GM23338 (cell line): ENCODE results near the gene MUCL3.

Experiments
- CREB1 ChIP-seq: fragments of 250-450 bp; sonication (Bioruptor Pico); IDR thresholded peaks from 2 replicates; pipeline ENCODE4 v1.5.0; 2020; ENCODE audit warnings: low read depth, mild to moderate bottlenecking, moderate library complexity
- EZH2 ChIP-seq: fragments of 200-600 bp; sonication (generic); IDR thresholded peaks from one replicate; pipeline ENCODE4 v1.8.0; 2017; ENCODE audit warnings: antibody characterized with exemption, mild to moderate bottlenecking, low read depth; ENCODE audit not compliant: unreplicated experiment
- EZH2phosphoT487 ChIP-seq: fragments of 200-600 bp; sonication (generic); IDR thresholded peaks from one replicate; pipeline ENCODE4 v1.8.1; 2018; ENCODE audit warnings: antibody characterized with exemption; ENCODE audit not compliant: unreplicated experiment
- JUNB ChIP-seq: IDR thresholded peaks from one replicate; pipeline ENCODE4 v1.6.1; 2016; ENCODE audit warnings: antibody characterized with exemption; ENCODE audit not compliant: unreplicated experiment
- NANOG ChIP-seq: IDR thresholded peaks from 2 replicates; pipeline ENCODE4 v1.6.1; 2016; ENCODE audit warnings: antibody characterized with exemption, borderline replicate concordance
- POLR2AphosphoS5 ChIP-seq: IDR thresholded peaks from 2 replicates; pipeline ENCODE4 v1.6.1; 2016; ENCODE audit warnings: antibody characterized with exemption, low read depth
- STAT1 ChIP-seq: IDR thresholded peaks from one replicate; pipeline ENCODE4 v1.6.1; 2016; ENCODE audit warnings: antibody characterized with exemption; ENCODE audit not compliant: unreplicated experiment
- ZNF114 ChIP-seq: fragments of 250-450 bp; sonication (Bioruptor Pico); IDR thresholded peaks from 2 replicates; pipeline ENCODE4 v1.5.0; 2020; ENCODE audit warnings: mild to moderate bottlenecking, moderate library complexity
- ZNF331 ChIP-seq: fragments of 250-450 bp; sonication (Bioruptor Pico); IDR thresholded peaks from 2 replicates; pipeline ENCODE4 v1.5.0; 2020; ENCODE audit warnings: low read depth, mild to moderate bottlenecking, moderate library complexity
- TF ChIP-seq, protein P1 (sequence below), 2 experiments: fragments of 200-600 bp in 1 of 2; sonication (generic) in 1 of 2; conservative IDR thresholded peaks; 2 replicates each; pipeline versions ENCODE4 v1.5.1 to v1.6.1; 2016 to 2017; ENCODE audit warnings: antibody characterized with exemption in 2 of 2, low read depth in 2 of 2, mild to moderate bottlenecking in 2 of 2, moderate library complexity in 1 of 2
- TF ChIP-seq, protein P2 (sequence below): IDR thresholded peaks from 2 replicates; pipeline ENCODE4 v1.6.1; 2016; ENCODE audit warnings: antibody characterized with exemption
- TF ChIP-seq, protein P3 (sequence below): IDR thresholded peaks from one replicate; pipeline ENCODE4 v1.6.1; 2018; ENCODE audit warnings: antibody characterized with exemption; ENCODE audit not compliant: unreplicated experiment

DNA sequence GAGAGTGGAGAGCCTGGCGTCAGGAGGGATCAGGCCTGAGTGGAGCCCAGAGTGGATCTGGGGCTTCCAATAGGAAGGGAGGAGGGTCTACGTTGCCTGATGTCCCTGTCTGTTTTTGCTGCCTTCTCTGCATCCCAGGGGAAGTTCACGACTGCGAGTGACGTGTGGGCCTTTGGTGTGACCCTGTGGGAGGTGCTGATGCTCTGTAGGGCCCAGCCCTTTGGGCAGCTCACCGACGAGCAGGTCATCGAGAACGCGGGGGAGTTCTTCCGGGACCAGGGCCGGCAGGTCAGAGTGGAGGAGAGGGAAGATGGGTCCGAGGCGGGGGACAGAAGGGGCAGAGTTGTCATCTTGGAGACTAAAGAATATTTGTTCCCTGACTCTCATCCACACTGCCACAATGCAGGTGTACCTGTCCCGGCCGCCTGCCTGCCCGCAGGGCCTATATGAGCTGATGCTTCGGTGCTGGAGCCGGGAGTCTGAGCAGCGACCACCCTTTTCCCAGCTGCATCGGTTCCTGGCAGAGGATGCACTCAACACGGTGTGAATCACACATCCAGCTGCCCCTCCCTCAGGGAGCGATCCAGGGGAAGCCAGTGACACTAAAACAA, 41.9 kb upstream of the MUCL3 start:
- TF ChIP-seq CREB1 (CRISPR knock-in tag) (no peak), JUNB (no peak), POLR2AphosphoS5 (no peak), EZH2 (no peak), EZH2phosphoT487 (no peak), ZNF114 (no peak), NANOG (no peak), ZNF331 (no peak), STAT1 (no peak)
- TF ChIP-seq, protein P1, sequence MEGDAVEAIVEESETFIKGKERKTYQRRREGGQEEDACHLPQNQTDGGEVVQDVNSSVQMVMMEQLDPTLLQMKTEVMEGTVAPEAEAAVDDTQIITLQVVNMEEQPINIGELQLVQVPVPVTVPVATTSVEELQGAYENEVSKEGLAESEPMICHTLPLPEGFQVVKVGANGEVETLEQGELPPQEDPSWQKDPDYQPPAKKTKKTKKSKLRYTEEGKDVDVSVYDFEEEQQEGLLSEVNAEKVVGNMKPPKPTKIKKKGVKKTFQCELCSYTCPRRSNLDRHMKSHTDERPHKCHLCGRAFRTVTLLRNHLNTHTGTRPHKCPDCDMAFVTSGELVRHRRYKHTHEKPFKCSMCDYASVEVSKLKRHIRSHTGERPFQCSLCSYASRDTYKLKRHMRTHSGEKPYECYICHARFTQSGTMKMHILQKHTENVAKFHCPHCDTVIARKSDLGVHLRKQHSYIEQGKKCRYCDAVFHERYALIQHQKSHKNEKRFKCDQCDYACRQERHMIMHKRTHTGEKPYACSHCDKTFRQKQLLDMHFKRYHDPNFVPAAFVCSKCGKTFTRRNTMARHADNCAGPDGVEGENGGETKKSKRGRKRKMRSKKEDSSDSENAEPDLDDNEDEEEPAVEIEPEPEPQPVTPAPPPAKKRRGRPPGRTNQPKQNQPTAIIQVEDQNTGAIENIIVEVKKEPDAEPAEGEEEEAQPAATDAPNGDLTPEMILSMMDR (conservative IDR thresholded peaks at IDR 0.05; ENCODE audit: low read depth in 2 of 2): no peak
- TF ChIP-seq, protein P2, sequence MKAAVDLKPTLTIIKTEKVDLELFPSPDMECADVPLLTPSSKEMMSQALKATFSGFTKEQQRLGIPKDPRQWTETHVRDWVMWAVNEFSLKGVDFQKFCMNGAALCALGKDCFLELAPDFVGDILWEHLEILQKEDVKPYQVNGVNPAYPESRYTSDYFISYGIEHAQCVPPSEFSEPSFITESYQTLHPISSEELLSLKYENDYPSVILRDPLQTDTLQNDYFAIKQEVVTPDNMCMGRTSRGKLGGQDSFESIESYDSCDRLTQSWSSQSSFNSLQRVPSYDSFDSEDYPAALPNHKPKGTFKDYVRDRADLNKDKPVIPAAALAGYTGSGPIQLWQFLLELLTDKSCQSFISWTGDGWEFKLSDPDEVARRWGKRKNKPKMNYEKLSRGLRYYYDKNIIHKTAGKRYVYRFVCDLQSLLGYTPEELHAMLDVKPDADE: no peak
- TF ChIP-seq, protein P3, sequence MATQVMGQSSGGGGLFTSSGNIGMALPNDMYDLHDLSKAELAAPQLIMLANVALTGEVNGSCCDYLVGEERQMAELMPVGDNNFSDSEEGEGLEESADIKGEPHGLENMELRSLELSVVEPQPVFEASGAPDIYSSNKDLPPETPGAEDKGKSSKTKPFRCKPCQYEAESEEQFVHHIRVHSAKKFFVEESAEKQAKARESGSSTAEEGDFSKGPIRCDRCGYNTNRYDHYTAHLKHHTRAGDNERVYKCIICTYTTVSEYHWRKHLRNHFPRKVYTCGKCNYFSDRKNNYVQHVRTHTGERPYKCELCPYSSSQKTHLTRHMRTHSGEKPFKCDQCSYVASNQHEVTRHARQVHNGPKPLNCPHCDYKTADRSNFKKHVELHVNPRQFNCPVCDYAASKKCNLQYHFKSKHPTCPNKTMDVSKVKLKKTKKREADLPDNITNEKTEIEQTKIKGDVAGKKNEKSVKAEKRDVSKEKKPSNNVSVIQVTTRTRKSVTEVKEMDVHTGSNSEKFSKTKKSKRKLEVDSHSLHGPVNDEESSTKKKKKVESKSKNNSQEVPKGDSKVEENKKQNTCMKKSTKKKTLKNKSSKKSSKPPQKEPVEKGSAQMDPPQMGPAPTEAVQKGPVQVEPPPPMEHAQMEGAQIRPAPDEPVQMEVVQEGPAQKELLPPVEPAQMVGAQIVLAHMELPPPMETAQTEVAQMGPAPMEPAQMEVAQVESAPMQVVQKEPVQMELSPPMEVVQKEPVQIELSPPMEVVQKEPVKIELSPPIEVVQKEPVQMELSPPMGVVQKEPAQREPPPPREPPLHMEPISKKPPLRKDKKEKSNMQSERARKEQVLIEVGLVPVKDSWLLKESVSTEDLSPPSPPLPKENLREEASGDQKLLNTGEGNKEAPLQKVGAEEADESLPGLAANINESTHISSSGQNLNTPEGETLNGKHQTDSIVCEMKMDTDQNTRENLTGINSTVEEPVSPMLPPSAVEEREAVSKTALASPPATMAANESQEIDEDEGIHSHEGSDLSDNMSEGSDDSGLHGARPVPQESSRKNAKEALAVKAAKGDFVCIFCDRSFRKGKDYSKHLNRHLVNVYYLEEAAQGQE: no peak
